ENCODE results near the gene CAMTA2.

The CAMTA2 gene

GRCh38 chr17:4967539-4968485 is 19.7 kb downstream of the CAMTA2 start, which contains the start of gene SPAG7:
TSS of gene SPAG7 (minus strand) at chr17:4967817. CDS start at chr17:4967804, 13 bp downstream.
- peak; percentile 93 for DNase-seq

- peak; percentile 99 for DNase-seq
Measured at GRCh38 chr17:4966844-4967538, 20.5 kb downstream of the CAMTA2 start.

- no peak for DNase-seq
Measured at GRCh38 chr17:4965311-4965986, 22.0 kb downstream of the CAMTA2 start.

- DNase-seq, result no peak
Measured at GRCh38 chr17:4960279-4960922, 27.1 kb downstream of the CAMTA2 start.

GRCh38 chr17:4959261-4959965 is 28.1 kb downstream of the CAMTA2 start:
- no peak for DNase-seq

GRCh38 chr17:4958102-4958501 is 29.4 kb downstream of the CAMTA2 start:
- DNase-seq, result no peak

GRCh38 chr17:4956493-4957061 is 30.9 kb downstream of the CAMTA2 start:
- no peak for DNase-seq

GRCh38 chr17:4955091-4955490 is 32.4 kb downstream of the CAMTA2 start:
- no peak for DNase-seq

- DNase-seq, result peak; percentile 87
Measured at GRCh38 chr17:4953451-4953961, 34.0 kb downstream of the CAMTA2 start.

GRCh38 chr17:4951486-4951885 is 36.0 kb downstream of the CAMTA2 start:
- no peak for DNase-seq

- no peak for DNase-seq
Measured at GRCh38 chr17:4950746-4951204, 36.7 kb downstream of the CAMTA2 start, which contains the start of gene ENO3. TSS of gene ENO3 (plus strand) at chr17:4951119. CDS start at chr17:4951830, 711 bp downstream.

GRCh38 chr17:4950075-4950745 is 37.3 kb downstream of the CAMTA2 start:
- DNase-seq, result no peak

- DNase-seq, result no peak
Measured at GRCh38 chr17:4949321-4950074, 38.0 kb downstream of the CAMTA2 start.

GRCh38 chr17:4948931-4949320 is 38.5 kb downstream of the CAMTA2 start:
- peak; percentile 91 for DNase-seq

GRCh38 chr17:4948166-4948930 is 39.1 kb downstream of the CAMTA2 start, which contains the start of gene PFN1:
TSS of gene PFN1 (minus strand) at chr17:4948530. CDS start at chr17:4948394, 136 bp downstream.
- peak; percentile 91 for DNase-seq

- DNase-seq, result no peak
Measured at GRCh38 chr17:4947411-4948165, 39.9 kb downstream of the CAMTA2 start.

- no peak for DNase-seq
Measured at GRCh38 chr17:4947010-4947410, 40.5 kb downstream of the CAMTA2 start.

- no peak for DNase-seq
Measured at GRCh38 chr17:4946312-4946976, 41.0 kb downstream of the CAMTA2 start.
